HG03108 (cell line): ENCODE results near the gene SHISA7.
A peak's percentile ranks its signal among the peaks of the same experiment; 100 is the strongest.

ENCODE experiments used
- ATAC-seq: cut with Tn5 transposase; IDR thresholded peaks from one replicate; pipeline ENCODE4 v1.9.1; 2021; ENCODE audit warnings: moderate library complexity; ENCODE audit not compliant: unreplicated experiment

SHISA7 gene

DNA sequence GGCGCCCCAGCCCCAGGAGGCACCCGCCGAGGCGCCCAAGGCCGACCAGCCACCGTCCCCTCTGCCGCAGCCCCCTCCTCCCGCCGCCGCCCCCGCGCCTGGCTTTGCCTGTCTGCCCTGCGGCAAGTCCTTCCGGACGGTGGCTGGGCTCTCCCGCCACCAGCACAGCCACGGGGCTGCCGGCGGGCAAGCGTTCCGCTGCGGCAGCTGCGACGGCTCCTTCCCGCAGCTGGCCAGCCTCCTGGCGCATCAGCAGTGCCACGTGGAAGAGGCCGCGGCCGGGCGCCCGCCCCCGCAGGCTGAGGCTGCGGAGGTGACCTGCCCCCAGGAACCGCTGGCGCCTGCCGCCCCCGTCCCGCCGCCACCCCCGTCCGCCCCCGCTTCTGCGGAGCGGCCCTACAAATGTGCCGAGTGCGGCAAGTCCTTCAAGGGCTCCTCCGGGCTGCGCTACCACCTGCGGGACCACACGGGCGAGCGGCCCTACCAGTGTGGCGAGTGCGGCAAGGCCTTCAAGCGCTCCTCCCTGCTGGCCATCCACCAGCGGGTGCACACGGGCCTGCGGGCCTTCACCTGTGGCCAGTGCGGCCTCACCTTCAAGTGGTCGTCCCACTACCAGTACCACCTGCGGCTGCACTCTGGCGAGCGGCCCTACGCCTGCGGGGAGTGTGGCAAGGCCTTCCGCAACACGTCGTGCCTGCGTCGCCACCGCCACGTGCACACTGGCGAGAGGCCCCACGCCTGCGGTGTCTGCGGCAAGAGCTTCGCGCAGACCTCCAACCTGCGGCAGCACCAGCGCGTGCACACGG is 39.3 kb upstream of the SHISA7 start:
- ATAC-seq, result no peak

GRCh38 chr19:55481794-55482155 is 38.7 kb upstream of the SHISA7 start:
- ATAC-seq, result no peak

GRCh38 chr19:55481148-55481793 is 38.2 kb upstream of the SHISA7 start:
- no peak for ATAC-seq

DNA sequence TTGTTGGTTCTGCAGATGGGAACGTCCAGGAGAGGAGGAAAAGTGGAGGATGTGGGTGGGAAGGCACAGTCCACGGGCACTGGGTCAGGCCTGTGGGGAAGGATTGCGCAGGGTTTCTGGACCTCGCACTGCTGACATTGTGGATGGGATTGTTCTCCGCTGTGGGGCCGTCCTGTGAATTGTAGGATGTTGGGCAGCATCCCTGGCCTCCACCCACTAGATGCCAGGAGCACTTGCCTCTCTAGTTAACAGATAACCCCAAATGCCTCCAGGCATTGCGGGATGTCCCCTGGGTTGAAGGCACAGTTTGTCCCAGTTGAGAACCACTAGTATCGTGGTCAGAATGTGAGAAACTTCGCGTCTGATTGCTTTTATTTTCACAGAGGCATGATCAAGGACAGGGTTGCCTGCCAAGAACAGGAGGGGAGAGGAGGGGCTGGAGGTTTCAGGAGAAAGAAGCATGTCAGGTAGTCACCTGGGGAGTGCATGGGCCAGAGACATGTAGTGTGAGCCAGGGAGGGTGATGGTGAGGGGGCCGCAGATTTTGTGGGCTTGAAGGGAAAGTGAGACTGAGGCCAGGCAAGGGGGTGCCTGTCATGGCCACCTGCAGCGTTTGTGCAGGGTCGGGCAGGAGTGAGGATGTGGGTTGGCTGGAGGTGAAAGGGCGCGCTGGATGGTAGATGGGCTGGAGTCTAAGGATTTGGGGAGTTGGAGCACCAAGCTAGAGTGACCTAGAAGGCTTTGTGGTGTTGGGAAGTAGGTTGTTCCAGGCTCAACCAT is 36.5 kb upstream of the SHISA7 start:
- ATAC-seq, result no peak

GRCh38 chr19:55479045-55479444 is 35.9 kb upstream of the SHISA7 start:
- ATAC-seq, result no peak

GRCh38 chr19:55478364-55478763 is 35.3 kb upstream of the SHISA7 start:
- ATAC-seq, result no peak

- no peak for ATAC-seq
Observed at GRCh38 chr19:55477905-55478304, 34.8 kb upstream of the SHISA7 start.

GRCh38 chr19:55476100-55476775 is 33.1 kb upstream of the SHISA7 start, which contains the start of gene ZNF628:
Gene ZNF628 (plus strand): TSS chr19:55476617. CDS start chr19:55479911, 3,294 bp downstream.
- ATAC-seq, result peak; percentile 86

DNA sequence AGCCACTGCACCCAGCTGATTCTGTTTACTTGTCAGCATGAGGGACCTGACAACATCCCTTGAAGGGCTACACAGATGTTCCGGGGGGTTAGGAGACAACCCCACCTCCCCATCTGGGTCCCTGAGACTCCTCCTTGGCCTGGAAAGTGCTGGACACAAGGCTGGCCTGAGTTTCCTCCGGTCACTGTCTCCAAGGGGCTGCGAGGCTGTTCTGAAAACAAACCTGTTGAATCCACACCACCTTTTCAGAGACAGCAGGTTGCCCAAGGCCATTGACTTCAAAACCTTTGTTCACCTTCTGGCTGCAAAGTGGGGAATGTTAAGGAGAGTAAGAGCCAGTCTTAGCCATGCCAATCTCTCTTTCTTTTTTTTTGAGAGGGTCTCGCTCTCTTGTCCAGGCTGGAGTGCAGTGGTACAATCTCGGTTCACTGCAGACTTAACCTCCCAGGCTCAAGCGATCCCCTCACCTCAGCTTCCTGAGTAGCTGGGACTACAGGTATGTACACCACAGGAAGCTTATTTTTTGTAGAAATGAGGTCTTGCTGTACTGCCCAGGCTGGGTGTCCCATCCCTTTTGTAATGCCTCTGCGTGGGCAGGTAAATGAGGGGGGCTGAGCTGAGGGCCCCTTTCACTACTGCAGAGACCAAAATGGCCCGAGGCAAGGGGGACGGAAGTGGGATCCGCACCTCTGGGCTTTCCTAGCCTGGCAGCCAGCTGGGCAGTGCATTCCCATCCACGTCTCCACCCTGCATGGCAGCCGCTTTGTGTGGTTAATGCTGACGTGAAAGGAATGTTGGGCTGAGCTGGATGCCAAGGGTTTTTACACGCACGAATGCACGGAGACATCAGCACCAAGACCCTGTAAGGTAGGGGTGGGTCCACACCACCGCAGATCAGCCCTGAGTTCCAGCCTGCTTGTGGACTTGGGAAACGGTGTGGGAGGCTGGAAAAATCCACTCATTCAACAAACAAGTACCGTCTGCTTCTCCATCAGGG is 31.5 kb upstream of the SHISA7 start:
- ATAC-seq, result no peak

DNA sequence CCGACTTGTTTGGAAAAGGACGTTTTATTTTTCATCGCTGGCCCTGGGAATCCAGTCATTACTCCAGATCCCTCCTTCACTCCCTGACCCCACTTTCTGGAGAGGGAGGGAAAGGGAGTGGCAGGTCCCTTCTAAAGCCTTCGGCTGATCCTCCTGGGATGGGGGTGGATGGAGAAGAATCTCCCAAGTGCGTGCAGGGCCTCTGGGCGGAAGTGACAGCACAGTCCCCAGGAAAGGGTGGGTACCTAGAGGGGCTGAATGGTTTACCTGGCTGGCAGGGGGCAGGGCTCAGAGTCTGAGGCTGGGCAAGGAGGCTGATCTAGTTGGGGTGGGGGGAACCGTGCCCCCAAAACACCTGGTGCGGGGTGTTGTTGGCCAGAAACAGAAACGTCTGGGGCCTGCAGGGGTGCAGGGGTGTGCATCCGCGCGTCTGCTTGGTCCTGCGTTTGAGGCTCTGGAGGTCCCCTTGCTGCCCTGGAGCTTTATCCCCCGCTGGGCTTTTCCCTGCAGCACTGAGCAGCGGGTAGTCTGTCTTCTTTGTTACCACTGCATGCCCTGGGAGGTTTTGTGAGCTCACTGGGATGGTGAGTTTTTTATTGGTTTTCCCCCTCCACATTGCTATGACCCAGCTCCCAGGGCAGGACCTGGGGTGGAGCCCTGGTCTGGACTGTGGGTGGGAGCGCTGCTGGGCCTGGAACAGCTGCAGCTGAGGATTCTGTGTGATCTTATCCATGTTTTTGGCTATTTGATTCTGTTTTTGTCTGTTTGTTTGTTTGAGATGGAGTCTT is 30.3 kb upstream of the SHISA7 start:
- ATAC-seq, result no peak

DNA sequence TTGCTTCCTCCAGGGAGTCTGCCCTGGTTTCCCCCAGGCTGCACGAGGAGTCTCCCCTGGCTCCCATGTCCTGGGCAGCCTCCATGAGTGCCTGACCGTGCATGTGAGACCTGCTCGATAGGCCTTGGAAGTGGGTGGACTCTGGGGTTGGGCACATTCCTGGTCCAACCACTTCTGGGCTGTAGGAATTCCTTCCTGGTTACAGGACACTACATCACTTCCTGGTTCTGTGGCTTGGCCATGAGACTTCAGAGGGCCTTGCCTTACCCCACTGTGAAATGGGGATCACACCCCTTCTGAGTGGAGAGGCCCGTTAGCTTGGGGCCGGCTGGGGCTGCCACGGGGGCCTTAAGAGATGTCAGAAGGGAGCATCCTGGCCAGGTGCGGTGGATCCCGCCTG is 29.4 kb upstream of the SHISA7 start:
- ATAC-seq, result no peak

DNA sequence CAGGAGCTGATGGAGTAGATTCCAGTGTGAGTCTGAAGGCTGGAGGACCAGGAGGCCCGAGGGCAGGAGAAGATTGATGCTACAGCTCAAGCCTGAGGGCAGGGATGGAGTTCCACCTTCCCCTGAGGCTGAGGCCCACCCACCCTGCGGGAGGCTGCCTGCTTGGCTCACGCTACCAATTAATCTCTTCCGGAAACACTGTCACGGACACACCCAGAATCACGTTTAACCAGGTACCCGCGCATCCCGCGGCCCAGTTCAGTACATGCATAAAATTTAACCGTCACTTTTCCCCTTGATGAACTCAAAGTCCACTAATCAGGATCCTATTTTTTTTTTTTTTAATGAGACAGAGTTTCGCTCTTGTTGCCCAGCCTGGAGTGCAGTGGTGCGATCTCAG is 28.2 kb upstream of the SHISA7 start:
- no peak for ATAC-seq

GRCh38 chr19:55468054-55468393 is 24.9 kb upstream of the SHISA7 start:
- ATAC-seq, result no peak

DNA sequence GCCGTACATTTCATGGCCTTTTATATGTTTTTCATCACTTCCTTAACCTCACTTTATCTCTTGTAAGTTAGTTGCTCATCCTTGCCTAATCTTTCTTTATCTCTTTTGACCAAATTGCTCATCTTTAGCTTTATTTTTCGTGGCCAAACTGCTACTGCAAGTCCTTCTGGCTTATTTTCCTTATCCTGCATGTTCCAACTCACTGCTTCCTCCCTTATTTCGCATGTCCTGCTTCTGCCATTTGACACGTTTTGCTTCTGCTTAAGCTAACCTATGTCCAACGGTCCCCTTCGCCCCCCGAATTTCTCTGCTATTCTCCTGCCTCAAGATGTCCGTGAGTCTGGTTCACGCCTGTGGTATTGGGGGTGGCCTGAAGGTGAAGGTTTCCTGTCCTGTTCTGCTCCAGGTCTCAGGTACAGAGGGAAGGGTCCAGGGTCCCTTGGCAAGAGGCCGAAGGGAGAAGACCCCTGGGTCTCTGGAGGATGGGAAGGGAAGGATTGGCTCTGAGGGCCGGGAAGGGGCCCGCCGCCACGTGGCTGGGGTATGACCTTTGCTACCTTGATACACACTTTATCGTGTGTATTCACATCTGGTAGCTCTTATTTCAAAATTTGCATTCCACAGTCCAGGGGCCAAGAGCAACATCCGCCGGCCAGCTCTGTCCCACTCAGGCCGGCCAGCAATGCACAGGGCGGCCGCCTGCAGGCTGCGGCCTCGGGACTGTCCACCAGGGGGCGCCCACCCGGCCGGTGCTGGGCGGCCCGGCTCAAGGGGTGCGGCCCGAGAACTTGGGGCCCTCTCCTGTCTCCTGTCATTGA is 24.3 kb upstream of the SHISA7 start:
- no peak for ATAC-seq

- no peak for ATAC-seq
Observed at GRCh38 chr19:55466241-55466614, 23.1 kb upstream of the SHISA7 start.

DNA sequence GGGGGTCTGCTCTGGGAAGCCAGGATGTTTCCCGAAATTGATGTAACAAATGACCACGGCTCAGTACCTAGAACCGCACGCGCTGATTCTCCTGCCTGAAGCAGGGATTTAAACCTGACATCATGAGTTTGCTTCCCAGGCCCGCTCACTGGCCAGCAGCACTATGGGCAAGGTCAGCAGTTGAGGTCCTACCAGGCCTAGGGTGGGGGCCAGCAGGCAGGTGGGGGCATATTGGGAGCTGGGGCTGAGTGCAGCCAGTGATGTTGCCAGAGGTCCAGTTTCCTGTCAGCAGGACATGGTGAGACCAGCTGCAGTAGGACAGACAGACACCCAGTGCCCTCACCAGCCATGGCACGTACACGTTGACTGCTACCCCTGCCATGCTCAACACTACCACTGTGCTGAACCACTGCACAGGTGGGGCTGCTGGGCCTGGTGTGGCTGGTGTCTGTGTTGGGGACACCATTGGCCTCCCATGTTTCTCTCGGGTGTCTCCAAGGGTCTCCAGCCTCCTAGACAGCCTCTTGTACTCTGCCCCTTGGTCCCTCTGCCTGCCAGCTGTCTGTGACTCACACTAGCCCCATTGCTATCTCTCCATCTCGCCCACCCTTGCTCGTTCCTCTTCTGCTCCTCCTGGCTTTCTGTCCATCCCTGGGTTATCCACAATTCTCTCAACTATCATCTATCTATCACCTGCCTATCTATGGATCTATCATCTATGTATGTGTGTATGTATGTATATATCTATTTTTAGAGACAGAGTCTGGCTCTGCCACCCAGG is 22.6 kb upstream of the SHISA7 start:
- ATAC-seq, result no peak

GRCh38 chr19:55464662-55465054 is 21.6 kb upstream of the SHISA7 start, which contains the start of gene C19orf85:
Gene C19orf85 (minus strand): TSS chr19:55464751. CDS start chr19:55464554, 197 bp downstream.
- ATAC-seq, result no peak
